Activated CD8-positive, alpha-beta memory T cell treated with anti-CD3 and anti-CD28 coated beads for 1 hour (primary cell): ENCODE measurements around the gene ARPC5.

Experiments used
- DNase-seq, 2 donors: peaks; one replicate each; pipeline ENCODE4 v3.0.0-alpha.2; 2020; ENCODE audit warnings: low read depth in 1 of 2; ENCODE audit errors: extremely low read depth in 1 of 2

ARPC5 gene

GRCh38 chr1:183589384-183589783 is 46.2 kb downstream of the ARPC5 start:
- DNase-seq: no peak

DNA sequence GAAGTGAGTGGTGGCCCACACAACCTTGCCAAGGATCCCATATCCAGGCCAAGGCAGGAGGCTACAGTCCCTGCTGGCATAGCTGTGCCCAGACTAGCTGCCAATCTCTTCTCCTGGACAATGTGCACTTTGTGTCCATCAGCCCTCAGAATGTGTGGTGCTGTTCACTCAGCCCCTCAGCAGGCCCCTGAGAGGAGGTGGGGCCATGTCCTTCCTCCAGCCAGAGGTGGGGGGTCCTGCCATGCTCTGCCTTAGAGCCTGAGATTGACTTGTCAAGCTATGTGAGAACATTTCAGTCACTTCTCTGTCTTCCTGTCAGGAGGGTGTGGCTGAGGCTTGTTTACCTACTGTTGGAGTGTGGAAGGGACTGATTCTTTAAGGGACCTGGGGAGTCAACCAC is 46.8 kb downstream of the ARPC5 start:
- DNase-seq: no peak

DNA sequence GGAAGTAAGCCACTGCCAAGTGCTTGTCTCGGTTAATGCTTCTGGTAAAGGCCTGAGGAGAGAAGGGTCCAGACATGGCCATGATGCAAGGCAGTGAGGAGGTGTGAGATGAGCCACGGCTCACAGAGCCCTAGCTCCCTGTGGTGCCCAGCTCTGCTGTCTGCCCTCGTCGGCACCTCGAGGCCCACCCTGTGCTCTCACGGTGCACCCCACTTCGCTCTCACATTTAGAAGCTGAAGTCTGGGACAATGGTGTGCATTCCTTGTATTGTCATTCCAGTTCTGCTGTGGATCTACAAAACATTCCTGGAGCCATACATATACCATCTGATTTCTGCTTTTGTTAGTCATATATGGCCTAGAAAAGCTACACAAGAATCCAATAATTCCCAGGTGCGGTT is 48.7 kb downstream of the ARPC5 start:
- no peak for DNase-seq

GRCh38 chr1:183586455-183586854 is 49.1 kb downstream of the ARPC5 start:
- no peak for DNase-seq

GRCh38 chr1:183585038-183585437 is 50.5 kb downstream of the ARPC5 start:
- no peak for DNase-seq

- no peak for DNase-seq
These were observed 51.4 kb downstream of the ARPC5 start for GRCh38 chr1:183584147-183584546.

DNA sequence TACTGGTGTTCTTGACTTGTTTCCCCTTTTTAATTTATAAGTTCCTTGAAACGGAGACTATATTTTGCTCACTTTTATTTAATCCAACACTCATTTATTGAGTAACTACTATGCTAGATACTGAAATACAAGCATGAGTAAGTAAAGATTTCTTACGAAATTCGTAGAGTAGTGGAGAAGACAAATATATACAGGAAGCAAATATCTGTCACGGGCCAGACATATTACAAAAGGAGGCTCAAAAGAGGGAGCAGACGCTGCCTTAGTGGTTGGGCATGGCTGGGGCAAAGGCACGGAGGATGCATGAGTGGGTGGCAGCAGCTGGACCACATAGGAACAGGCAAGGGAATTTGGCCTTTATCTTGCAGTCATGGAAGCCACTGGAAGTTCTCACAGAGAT is 52.1 kb downstream of the ARPC5 start:
- no peak for DNase-seq

GRCh38 chr1:183582021-183582713 is 53.4 kb downstream of the ARPC5 start:
- no peak for DNase-seq

- DNase-seq: no peak
These were observed 55.3 kb downstream of the ARPC5 start for GRCh38 chr1:183580281-183580682.

DNA sequence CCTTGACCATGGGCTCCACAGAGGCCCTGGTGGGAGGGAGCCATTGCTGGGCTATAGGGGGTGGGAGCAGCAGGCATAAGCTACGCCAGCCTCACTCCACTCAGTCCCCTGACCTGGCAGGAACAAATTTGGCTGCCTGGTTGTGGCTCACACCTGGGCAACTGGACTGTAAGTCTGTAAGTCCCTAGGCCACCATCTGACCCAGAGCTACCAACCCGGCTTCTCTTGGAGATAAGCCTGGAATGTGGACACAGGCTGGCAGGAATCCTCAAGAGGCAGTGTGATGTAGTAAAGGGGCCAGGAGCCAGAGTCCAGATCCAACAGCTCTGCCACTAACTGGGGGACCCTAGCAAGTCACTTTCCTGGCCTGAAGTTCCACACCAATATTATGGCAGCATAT is 56.7 kb downstream of the ARPC5 start:
- DNase-seq: no peak

DNA sequence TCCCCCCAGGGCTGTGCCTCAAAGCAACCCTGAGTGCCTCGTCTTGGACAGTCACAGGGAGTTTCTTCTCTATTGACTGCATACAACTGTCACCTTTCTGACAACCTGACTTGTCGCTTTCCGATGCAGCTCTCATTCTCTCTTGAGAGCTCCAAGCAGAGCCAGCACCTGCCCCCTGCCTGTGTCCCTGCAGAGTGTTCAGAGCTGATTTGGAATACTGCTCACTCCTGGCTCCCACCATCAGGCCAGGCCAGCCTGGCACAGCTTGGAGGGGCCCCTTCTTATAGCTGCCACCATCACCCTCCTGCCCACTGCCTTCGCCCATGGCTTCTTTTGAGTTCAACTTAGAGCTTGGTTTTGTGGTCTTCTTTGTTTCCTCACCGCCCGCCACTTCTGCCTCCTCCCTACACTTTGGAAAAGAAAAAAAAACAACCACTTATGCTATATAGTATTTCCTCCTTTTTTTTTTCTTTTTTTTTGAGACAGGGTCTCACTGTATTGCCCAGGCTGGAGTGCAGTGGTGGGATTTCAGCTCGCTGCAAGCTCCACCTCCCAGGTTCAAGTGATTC is 57.6 kb downstream of the ARPC5 start:
- no peak for DNase-seq

GRCh38 chr1:183576537-183576936 is 59.0 kb downstream of the ARPC5 start:
- DNase-seq: no peak

GRCh38 chr1:183575606-183576005 is 60.0 kb downstream of the ARPC5 start:
- no peak for DNase-seq

GRCh38 chr1:183572721-183573120 is 62.9 kb downstream of the ARPC5 start:
- no peak for DNase-seq

DNA sequence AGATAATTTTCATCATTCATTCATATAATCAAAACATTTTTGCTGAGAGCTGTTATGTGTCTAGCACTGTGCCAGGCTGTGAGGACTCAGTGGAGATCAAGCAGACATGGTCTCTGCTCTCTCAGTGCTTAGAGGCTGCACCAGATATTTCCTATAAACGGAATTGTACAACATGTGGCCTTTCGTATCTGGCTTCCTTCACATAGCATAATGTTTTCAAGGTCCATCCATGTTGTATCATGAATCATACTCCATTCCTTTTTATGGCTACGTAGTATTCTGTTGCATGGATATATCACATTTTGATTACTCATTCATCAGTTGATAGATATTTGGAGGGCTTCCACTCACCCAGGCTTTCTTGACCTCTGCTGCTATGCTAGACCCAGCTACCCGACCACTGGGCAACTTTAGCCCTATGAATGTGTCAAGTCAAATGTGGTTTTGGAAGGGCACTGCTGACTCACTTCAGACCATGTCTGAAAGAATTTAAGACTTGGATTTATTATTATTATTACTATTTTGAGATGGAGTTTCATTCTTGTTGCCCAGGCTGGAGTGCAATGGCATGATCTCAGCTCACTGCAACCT is 63.8 kb downstream of the ARPC5 start:
- no peak for DNase-seq
